ENCODE results near the gene SPECC1.
"Not testable (repeated sequence)": the region's sequence is repeated elsewhere in the genome, so short reads cannot be mapped to it uniquely, and the experiment has no call there.

Gene SPECC1

GRCh38 chr17:20071824-20072691 is 62.9 kb downstream of the SPECC1 start:
- DNase-seq: no peak
- Mint-ChIP-seq H3K9me3 (no peaks in the 10 kb centered on the region), H3K27ac (no peak overlapping the region), H3K36me3 (ENCODE audit: low read depth) (no peaks in the 10 kb centered on the region), H3K27me3 (no peaks in the 10 kb centered on the region), H3K4me1 (ENCODE audit: low read depth) (peaks cover 23% of the 10 kb centered on the region), H3K4me3 (no peak overlapping the region)

- Mint-ChIP-seq H3K36me3 (ENCODE audit: low read depth) (no peaks in the 10 kb centered on the region), H3K27ac (no peak overlapping the region), H3K4me3 (no peak overlapping the region), H3K27me3 (no peaks in the 10 kb centered on the region), H3K9me3 (no peaks in the 10 kb centered on the region), H3K4me1 (ENCODE audit: low read depth) (peaks cover 24% of the 10 kb centered on the region)
- DNase-seq: no peak
These were observed 63.5 kb downstream of the SPECC1 start for GRCh38 chr17:20072692-20072992.

GRCh38 chr17:20073055-20073979 is 64.2 kb downstream of the SPECC1 start:
- H3K27me3 Mint-ChIP-seq: no peaks in the 10 kb centered on the region
- peaks cover 29% of the 10 kb centered on the region for H3K4me1 Mint-ChIP-seq (ENCODE audit: low read depth)
- H3K9me3 Mint-ChIP-seq: no peaks in the 10 kb centered on the region
- no peaks in the 10 kb centered on the region for H3K36me3 Mint-ChIP-seq (ENCODE audit: low read depth)
- peak overlapping the region; percentile 44 for H3K27ac Mint-ChIP-seq
- peak overlapping the region; percentile 53 for H3K4me3 Mint-ChIP-seq
- peak; percentile 40 for DNase-seq

GRCh38 chr17:20074001-20074400 is 64.8 kb downstream of the SPECC1 start:
- H3K27ac Mint-ChIP-seq: peak overlapping the region; percentile 22
- H3K36me3 Mint-ChIP-seq (ENCODE audit: low read depth): no peaks in the 10 kb centered on the region
- H3K4me3 Mint-ChIP-seq: peak overlapping the region; percentile 53
- H3K9me3 Mint-ChIP-seq: no peaks in the 10 kb centered on the region
- H3K4me1 Mint-ChIP-seq (ENCODE audit: low read depth): peaks cover 29% of the 10 kb centered on the region
- H3K27me3 Mint-ChIP-seq: no peaks in the 10 kb centered on the region
- DNase-seq: no peak

- Mint-ChIP-seq H3K9me3 (no peaks in the 10 kb centered on the region), H3K4me3 (no peak overlapping the region), H3K36me3 (ENCODE audit: low read depth) (no peaks in the 10 kb centered on the region), H3K27ac (no peak overlapping the region), H3K27me3 (no peaks in the 10 kb centered on the region), H3K4me1 (ENCODE audit: low read depth) (peaks cover 29% of the 10 kb centered on the region)
- DNase-seq: no peak
These were observed 65.3 kb downstream of the SPECC1 start for GRCh38 chr17:20074489-20074888.

GRCh38 chr17:20076137-20076536 is 67.0 kb downstream of the SPECC1 start:
- H3K4me3 Mint-ChIP-seq; H3K27me3 Mint-ChIP-seq; H3K9me3 Mint-ChIP-seq; DNase-seq; H3K27ac Mint-ChIP-seq; H3K36me3 Mint-ChIP-seq (ENCODE audit: low read depth): not testable (repeated sequence)
- H3K4me1 Mint-ChIP-seq (ENCODE audit: low read depth): peaks cover 29% of the 10 kb centered on the region

GRCh38 chr17:20077978-20078685 is 69.0 kb downstream of the SPECC1 start:
- no peaks in the 10 kb centered on the region for H3K36me3 Mint-ChIP-seq (ENCODE audit: low read depth)
- H3K4me3 Mint-ChIP-seq: no peak overlapping the region
- peaks cover 24% of the 10 kb centered on the region for H3K4me1 Mint-ChIP-seq (ENCODE audit: low read depth)
- DNase-seq: no peak
- H3K9me3 Mint-ChIP-seq: no peaks in the 10 kb centered on the region
- peak overlapping the region; percentile 15 for H3K27ac Mint-ChIP-seq
- H3K27me3 Mint-ChIP-seq: no peaks in the 10 kb centered on the region

GRCh38 chr17:20080513-20080912 is 71.4 kb downstream of the SPECC1 start:
- DNase-seq: no peak
- Mint-ChIP-seq H3K36me3 (ENCODE audit: low read depth) (no peaks in the 10 kb centered on the region), H3K4me3 (no peak overlapping the region), H3K27ac (no peak overlapping the region), H3K27me3 (no peaks in the 10 kb centered on the region), H3K9me3 (no peaks in the 10 kb centered on the region), H3K4me1 (ENCODE audit: low read depth) (peaks cover 9% of the 10 kb centered on the region)

GRCh38 chr17:20083156-20083859 is 74.1 kb downstream of the SPECC1 start:
- H3K4me3 Mint-ChIP-seq: no peak overlapping the region
- no peaks in the 10 kb centered on the region for H3K36me3 Mint-ChIP-seq (ENCODE audit: low read depth)
- H3K27me3 Mint-ChIP-seq: no peaks in the 10 kb centered on the region
- H3K9me3 Mint-ChIP-seq: no peaks in the 10 kb centered on the region
- no peak for DNase-seq
- no peak overlapping the region for H3K27ac Mint-ChIP-seq
- peaks cover under 1% of the 10 kb centered on the region for H3K4me1 Mint-ChIP-seq (ENCODE audit: low read depth)

GRCh38 chr17:20084621-20085282 is 75.6 kb downstream of the SPECC1 start:
- Mint-ChIP-seq H3K27ac (no peak overlapping the region), H3K27me3 (no peaks in the 10 kb centered on the region), H3K9me3 (no peaks in the 10 kb centered on the region), H3K4me1 (ENCODE audit: low read depth) (no peaks in the 10 kb centered on the region), H3K36me3 (ENCODE audit: low read depth) (no peaks in the 10 kb centered on the region), H3K4me3 (no peak overlapping the region)
- DNase-seq: no peak

- Mint-ChIP-seq H3K27me3 (no peaks in the 10 kb centered on the region), H3K9me3 (no peaks in the 10 kb centered on the region), H3K4me3 (no peak overlapping the region), H3K36me3 (ENCODE audit: low read depth) (no peaks in the 10 kb centered on the region), H3K4me1 (ENCODE audit: low read depth) (peaks cover 2% of the 10 kb centered on the region), H3K27ac (no peak overlapping the region)
- DNase-seq: no peak
These were observed 76.2 kb downstream of the SPECC1 start for GRCh38 chr17:20085283-20085845.

- no peak overlapping the region for H3K27ac Mint-ChIP-seq
- no peaks in the 10 kb centered on the region for H3K27me3 Mint-ChIP-seq
- H3K9me3 Mint-ChIP-seq: no peaks in the 10 kb centered on the region
- no peak for DNase-seq
- H3K36me3 Mint-ChIP-seq (ENCODE audit: low read depth): no peaks in the 10 kb centered on the region
- no peak overlapping the region for H3K4me3 Mint-ChIP-seq
- H3K4me1 Mint-ChIP-seq (ENCODE audit: low read depth): peaks cover 2% of the 10 kb centered on the region
These were observed 77.4 kb downstream of the SPECC1 start for GRCh38 chr17:20086416-20087076.
